ENCODE data around the gene COPG2.
"Not testable (repeated sequence)": the region's sequence is repeated elsewhere in the genome, so short reads cannot be mapped to it uniquely, and the experiment has no call there.

Gene COPG2

DNA sequence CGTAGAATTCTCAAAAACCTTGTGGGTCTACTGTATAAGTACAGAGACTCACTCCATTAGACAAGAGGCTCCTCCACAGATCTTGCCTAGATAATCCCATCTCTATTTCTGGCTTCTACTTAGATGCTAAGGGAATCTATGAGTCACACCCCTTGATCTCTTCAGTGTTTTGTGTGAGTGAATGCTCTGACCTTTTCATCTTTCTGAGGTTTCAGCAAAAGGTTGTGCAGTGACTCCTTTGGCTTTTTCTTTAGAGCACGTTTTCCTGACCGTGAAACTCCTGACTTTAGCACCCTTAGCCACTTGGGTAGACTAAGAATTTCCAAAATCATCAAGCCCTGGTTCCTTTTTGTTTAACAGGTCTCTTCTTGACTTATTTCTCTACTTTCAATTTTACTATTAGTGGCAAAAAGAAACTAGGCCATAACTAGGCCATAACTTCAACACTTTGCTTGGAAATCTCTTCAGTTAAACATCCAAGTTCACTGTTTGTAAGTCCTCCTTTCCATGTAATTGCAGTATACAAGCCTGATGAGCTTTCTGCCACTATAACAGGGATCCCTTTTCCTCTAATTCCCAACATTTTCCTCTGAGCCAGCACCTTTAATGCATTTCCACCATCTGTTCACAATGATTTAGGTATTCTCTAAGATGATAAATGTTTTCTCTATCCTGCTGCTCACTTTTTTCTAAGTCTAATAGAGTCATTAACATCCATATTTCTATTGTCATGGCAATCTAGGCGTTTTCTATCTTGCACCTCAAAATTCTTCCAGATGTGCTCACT, 19.4 kb downstream of the COPG2 start:
- no peak for FAIRE-seq

DNA sequence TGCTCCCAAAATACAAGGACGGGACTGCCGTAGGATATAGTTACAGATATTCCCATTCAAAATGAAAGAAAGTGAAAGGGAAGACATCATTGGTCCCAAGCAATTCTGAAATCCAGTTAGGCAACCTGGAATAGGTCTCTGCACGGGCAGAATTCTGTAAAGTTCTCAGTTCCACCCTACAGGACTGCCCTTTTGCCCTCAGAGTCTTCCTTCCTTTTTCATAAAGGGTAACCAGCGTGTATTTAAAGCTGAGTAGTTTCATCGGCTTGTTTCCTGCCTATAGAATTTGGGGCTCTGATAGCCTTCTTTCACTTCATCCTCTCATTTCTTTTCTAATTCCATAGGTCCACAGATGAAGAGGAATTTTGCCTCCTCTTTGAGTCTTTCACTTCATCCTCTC, 20.0 kb downstream of the COPG2 start:
- no peak for FAIRE-seq

DNA sequence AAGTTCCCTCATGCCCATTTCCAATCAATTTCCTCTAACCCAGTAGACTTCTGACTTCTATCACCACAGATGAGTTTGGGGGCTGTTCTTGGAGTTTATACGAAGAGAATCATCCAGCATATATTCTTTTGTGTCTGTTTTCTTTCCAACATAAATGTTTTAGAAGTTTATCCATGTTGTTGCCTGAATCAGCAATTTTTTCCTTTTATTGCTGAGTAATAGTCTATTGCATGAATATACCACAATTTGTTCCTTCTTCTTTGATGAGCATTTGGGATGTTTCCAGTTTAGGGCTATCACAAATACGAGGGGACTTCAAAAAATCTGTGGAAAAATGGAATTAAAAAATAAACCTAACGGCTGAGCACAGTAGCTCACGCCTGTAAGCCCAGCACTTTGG, 26.2 kb downstream of the COPG2 start:
- no peak for FAIRE-seq

DNA sequence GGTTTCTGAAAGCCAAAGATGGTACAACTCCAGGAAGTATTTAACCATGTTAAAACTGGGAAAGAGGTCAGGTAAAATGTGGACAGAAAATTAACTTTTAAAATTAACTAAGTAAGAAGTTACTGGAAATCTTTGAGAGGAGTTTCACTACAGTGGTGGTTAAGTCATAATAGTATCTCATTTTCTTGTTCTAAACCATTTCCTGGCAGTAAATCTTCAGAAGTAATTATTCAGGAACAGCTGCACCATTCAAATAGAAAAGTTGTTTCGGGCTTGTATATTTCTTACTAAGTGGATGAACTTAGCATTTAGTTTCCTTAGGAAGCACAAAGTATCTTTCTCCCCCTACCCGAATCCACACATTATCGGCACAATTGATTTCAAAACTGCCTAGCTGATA, 27.1 kb downstream of the COPG2 start:
- no peak for FAIRE-seq

DNA sequence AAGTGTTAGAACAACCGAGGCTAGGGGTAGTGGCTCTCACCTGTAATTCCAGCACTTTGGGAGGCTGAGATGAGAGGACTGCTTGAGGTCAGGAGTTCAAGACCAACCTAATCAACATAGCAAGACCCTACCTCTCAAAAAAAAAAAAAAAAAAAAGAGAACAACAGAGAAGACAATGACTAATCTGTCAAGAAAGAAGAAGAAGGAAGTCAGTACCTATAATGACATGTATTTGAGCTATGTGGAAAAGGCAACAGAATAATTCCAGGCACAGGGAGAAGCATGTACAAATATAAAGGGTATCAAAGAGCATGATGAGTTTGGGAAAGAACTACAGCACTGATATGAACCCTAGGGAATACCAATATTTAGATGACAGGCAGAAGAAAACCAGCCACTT, 27.5 kb downstream of the COPG2 start:
- FAIRE-seq, result no peak

DNA sequence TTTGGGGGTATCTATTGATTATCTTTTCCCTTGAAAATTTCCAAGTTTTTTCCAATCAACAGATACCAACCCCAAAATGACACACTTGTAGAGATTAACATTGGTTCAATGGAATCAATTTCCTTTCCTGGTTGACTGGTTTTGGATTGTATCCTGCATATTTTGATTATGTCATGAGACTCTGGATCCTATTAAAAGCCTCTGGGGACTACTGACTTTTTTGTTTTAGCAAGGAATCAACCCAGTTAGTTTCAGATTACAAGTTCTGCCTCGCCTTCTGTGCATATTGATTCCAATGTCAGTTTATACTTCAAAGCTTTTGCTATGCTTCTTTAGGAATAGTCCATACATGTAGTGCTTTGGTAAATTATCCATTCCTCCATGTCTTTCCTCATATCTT, 29.2 kb downstream of the COPG2 start:
- no peak for FAIRE-seq

DNA sequence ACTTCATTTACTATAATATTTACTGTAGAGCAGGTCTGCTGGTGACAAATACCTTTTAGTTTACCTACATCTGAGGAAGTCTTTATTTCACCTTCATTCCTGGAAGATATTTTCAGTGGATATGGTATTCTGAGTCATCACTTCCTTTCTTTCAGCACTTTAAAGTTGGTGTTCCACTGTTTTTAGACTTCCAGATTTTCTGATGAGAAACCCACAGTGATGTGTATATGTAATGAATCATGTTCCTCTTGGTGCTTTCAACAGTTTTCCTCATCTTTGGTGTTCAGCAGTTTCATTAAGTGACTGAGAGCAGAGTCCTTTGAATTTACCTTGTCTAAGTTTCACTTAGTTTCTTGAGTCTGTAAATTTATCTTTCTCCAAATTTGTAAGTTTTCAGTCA, 36.4 kb downstream of the COPG2 start:
- FAIRE-seq, result no peak

DNA sequence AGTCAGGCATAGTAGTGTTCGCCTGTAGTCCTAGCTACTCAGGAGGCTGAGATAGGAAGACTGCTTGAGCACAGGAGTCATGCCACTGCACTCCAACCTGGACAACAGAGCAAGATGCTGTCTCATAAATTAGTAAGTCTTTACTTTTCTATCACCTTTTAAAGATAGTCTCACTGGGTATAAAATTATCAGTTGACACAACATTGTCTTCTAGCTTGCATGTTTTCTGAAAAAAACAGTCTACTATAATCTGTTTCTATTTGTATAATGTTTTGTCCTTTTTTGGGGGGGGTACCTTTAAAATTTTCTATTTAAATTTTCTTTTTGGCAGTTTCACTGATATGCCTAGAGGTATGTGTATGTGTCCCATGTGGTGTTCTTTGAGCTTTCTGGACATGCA, 39.6 kb downstream of the COPG2 start:
- no peak for FAIRE-seq

DNA sequence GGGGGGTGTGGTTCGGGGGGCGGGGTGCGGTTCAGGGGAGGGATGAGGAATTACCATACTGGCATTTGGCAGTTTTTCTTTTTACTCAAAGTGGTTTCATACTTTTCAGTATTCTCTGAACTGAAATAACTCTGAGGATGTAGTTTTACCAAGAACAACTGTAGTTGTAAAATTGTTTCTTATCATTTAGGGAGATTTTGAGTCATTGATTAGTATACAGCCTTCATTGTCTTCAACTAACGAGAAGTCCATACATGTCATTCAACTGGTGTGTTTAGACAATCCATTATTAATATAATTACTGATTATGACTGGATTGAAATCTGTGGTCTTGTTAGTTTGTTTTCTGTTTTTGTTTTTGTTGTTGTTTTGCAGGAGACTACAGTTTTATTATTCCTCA, 40.8 kb downstream of the COPG2 start:
- no peak for FAIRE-seq

DNA sequence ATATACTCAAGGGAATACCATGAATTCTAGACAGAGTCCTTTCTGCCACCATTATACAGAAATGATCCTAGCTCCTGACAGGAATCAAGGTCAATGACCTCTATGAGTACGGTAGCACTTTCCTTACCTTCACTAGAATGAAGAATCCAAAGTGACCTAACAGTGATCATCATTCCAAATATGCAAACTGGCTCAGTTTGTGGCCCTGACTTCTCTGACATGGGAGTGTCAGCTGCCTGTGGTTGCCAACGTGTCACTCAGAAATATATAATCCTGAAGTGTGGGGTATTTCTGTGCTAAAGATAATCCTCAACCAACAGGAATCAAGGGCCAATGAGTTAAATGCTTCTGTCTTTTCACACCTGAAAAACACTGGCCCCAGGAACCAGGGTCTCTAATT, 45.7 kb downstream of the COPG2 start:
- no peak for FAIRE-seq

DNA sequence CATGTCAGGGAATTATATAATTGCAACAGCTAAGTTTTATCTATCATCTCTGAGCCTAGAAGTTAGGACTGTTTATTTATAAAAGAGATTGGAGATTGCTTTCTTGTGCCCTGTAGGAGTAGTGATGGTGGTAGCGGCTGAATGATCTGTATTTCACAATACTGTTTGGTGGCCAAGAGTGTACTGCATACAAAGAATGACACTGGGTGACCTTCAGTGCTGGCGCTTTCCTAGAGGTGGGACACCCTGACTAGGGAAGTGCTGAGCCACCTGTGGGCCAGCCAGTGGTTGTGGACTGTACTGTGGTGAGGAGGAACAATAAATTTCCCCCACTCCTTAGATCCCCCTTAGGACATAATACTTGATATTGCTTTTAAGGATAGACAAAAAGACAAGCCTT, 53.0 kb downstream of the COPG2 start:
- FAIRE-seq, result no peak

DNA sequence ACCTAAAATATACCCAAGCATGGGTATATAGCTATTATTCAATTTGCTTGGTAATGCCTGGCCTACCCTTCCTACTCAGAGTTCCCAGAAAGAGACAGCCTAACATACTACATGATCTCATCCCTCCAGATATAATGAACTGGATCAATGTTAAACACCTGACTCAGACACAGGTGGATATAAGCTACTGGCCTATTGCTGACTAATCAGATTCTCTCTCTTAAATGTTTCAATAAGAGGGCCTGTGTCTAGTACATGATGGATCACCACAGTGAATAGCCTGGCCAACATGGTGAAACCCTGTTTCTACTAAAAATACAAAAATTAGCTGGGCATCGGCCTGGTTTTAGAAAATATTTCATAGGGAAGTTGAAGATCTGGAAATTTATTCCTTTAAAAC, 54.1 kb downstream of the COPG2 start:
- FAIRE-seq, result no peak

DNA sequence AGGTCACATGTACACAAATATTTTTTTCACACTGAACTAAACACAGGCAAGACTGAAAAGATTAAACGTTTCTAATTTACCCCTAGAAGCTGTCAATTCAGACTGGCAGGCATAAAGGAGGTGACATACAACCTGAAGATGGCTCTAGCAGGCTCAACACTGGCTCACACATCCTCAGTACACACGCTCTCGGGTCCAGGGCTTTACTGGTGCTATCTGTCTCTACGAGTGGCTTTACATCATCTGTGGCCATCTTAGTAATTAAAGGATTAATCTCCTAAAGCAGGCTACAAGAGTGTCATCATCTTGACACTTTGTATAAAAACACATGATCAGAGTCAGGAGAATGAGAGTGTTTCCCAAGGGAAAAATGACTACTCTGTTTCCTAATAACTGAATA, 57.3 kb downstream of the COPG2 start:
- FAIRE-seq, result no peak

DNA sequence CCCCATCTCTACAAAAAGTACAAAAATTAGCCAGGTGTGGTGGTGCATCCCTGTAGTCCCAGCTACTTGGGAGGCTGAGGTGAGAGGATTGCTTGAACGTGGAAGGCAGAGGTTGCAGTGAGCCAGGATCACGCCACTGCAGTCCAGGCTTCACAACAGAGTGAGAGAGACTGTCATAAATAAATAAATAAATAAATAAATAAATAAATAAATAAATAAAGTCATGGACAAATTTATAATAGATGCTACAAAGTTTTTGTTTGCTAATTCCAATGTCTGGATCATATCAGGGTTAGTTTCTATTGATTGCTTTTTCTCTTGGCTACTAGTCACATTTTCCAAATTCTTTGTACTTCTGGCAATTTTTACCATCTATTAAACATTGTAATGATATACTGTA, 61.5 kb downstream of the COPG2 start:
- FAIRE-seq, result not testable (repeated sequence)

DNA sequence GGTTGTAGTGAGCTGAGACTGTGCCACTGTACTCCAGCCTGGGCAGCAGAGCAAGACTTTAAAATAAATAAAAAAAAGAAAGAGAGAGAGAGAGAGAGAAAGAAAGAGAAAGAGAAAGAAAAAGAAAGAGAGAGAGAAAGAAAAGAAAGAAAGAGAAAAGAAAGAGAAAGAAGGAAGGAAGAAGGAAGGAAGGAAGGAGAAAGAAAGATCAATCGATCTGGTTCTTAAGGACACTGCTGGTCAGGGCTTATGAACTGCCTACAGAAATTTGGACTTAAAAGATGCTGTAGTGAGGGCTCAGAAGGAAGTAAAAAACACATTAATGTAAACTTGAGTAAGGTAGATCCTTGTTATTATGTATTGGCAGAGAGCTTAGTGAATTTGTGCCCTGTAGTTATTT, 62.4 kb downstream of the COPG2 start:
- FAIRE-seq, result no peak

DNA sequence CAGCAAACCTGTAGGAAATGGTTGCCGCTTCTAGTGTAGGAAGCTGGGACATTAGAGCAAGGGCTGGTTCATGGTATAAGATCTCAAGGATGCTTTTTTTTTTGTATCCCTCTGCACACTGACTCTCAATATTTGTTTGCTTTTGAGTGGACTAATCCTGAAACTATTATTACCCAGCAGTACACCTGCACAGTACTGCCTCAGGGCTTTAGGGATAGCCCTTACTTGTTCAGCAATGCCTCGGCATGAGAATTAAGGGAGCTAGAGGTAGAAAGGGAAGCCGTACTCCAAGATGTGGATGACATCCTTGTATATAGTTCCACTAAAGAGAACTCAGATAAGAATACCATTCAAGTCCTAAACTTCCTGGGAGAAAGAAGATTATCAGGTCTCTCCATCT, 70.5 kb downstream of the COPG2 start:
- FAIRE-seq, result no peak

DNA sequence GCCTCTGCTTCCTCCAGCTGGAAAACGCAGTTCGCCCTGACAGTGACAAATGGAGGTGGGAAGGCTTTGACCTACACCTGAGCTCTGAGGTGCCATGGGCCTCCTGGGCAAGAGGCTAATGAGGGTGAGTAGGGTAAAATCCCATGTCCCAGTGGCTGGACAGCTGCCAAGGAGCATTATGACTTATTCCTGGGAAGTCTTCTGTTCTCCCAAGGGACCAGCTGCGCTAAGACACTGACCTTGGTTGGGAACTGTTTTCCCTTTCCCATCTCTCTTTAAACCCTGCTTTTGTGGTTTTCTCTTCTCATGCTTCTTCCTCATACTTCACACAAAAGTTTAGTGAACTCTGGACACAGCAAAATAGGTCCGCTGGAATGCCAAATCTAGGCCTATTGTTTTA, 72.6 kb downstream of the COPG2 start:
- no peak for FAIRE-seq

DNA sequence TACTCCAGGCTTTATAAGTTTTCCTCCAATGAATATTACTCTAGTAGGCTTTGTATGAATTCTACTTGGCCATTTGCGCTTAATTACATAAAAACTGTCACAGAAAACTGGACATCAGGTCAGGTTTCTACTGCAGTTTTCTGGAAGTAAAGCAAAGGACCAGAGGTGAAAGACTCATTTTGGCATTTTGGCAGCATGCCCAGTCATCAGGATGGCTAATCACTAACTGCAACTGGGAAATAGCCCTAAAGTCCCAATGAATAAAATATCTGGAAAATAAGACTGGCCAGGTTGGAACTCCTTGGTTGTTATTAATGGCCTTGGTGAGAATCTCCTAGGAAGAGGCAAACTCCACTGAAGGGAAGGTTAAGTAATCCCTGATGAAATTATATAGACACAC, 75.5 kb downstream of the COPG2 start:
- no peak for FAIRE-seq

DNA sequence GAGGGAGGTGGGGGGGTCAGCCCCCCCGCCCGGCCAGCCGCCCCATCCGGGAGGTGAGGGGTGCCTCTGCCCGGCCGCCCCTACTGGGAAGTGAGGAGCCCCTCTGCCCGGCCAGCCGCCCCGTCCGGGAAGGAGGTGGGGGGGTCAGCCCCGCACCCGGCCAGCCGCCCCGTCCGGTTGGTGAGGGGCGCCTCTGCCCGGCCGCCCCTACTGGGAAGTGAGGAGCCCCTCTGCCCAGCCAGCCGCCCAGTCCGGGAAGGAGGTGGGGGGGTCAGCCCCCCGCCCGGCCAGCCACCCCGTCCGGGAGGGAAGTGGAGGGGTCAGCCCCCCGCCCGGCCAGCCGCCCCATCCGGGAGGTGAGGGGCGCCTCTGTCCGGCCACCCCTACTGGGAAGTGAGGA, 77.1 kb downstream of the COPG2 start:
- FAIRE-seq, result not testable (repeated sequence)

DNA sequence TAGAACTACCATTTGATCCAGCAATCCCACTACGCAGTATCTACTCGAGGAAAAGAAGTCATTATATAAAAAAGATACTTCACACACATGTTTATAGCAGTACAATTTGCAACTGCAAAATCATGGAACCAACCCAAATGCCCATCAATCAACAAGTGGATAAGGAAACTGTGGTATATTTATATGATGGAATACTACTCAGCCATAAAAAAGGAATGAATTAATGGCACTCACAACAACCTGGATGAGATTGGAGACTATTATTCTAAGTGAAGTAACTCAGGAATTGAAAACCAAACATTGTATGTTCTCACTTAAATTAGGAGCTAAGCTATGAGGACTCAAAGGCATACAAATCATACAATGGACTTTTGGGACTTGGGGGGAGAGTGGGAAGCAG, 82.6 kb downstream of the COPG2 start:
- FAIRE-seq, result not testable (repeated sequence)

DNA sequence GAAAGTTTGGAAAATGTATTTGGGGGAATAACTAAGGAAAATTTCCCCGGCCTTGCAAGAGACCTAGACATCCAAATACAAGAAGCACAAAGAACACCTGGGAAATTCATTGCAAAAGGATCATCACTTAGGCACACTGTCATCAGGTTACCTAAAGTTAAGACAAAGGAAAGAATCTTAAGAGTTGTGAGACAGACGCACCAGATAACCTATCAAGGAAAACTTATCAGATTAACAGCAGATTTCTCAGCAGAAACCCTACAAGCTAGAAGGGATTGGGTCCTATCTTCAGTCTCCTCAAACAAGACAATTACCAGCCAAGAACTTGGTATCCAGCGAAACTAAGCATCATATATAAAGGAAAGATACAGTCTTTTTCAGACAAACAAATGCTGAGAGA, 93.4 kb downstream of the COPG2 start:
- FAIRE-seq, result not testable (repeated sequence)

DNA sequence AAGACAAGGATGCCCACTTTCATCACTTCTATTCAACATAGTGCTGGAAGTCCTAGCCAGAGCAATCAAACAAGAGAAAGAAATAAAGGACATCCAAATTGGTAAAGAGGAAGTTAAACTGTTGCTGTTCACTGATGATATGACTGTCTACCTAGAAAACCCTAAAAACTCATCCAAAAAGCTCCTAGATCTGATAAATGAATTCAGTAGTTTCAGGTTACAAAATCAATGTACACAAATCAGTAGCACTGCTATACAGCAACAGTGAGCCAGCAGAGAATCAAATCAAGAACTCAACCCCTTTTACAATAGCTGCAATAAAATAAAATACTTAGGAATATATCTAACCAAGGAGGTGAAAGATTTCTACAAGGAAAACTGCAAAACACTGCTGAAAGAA, 98.4 kb downstream of the COPG2 start:
- FAIRE-seq, result not testable (repeated sequence)

DNA sequence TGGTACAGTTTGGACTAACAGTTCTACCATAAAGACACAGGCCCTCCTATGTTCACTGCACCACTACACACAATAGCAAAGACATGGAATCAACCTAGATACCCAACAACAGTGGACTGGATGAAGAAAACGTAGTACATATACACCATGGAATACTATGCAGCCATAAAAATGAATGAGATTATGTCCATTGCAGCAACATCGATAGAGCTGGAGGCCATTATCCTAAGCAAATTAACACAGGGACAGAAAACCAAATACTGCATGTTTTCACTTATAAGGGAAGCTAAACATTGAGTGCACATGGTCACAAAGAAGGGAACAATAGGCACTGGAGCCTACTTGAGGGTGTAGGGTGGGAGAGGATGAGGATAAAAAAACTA, 101.7 kb downstream of the COPG2 start:
- FAIRE-seq, result no peak

DNA sequence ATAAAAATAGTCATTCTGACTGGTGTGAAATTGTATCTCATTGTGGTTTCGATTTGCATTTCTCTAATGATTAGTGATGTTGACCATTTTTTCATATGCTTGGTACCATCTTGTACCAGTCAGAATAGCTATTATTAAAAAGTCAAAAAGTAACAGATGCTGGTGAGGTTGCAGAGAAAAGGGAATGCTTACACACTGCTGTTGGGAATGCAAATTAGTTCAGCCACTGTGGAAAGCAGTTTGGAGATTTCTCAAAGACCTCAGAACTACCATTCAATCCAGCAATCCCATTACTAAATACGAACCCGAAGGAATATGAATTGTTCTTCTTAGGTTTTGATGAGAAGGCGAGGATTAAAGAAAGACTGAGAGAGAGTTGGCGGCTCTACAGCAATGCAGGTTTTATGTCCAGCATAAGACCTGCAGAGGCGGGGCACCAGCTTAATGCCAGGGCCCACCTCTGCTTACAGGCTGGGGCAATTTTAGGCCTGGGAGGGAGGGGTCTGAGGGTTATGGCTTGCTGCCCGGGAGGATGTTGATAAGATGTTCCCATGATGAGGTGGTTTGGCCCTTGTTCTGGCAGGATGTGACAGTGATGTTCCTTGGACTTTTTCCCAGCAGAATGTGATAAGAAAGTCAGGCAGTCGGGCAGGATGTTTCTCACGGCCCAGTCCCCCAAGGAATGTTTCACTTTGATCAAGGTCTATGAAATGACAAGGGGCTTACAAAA, 102.2 kb downstream of the COPG2 start:
- no peak for FAIRE-seq

DNA sequence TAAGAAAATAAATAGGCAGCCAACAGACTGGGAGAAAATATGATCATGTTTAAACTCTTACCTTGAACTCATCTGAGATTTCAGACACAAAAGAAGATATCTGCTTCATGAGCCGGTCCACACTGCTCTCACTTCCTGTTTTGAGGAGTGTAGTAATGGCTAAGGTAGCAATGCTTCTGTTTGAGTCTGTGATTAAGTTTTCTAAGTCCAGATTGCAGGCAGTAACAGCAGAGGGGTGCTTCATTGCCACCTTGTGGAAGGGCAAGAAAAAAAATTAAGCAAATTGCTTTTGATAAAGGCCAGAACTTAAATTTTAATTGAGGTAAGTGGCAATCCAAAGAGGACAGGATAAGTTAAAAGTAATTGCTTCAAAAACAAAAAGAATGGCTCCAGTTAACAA, 107.6 kb downstream of the COPG2 start:
- no peak for FAIRE-seq
